Subcutaneous abdominal adipose tissue (tissue), 5 donors: ENCODE measurements around the gene ATP6V1B1.

ENCODE experiments used
- H3K27ac ChIP-seq: one replicate; pipeline ENCODE4 v1.7.0; 2013; ENCODE audit warnings: low read depth, mild to moderate bottlenecking, inconsistent platforms, low read length, moderate library complexity
- H3K27me3 ChIP-seq, 5 donors: one replicate each; pipeline ENCODE4 v1.7.0; 2013; ENCODE audit warnings: low read length in 5 of 5, inconsistent platforms in 1 of 5; ENCODE audit not compliant: control insufficient read depth in 5 of 5, insufficient read depth in 4 of 5
- H3K36me3 ChIP-seq, 5 donors: one replicate each; pipeline ENCODE4 v1.7.0; 2013; ENCODE audit warnings: low read length in 5 of 5; ENCODE audit not compliant: control insufficient read depth in 5 of 5, insufficient read depth in 5 of 5
- H3K4me1 ChIP-seq, 5 donors: one replicate each; pipeline ENCODE4 v1.7.0; 2013; ENCODE audit warnings: low read length in 5 of 5, mild to moderate bottlenecking in 3 of 5, moderate library complexity in 1 of 5; ENCODE audit not compliant: control insufficient read depth in 5 of 5, insufficient read depth in 5 of 5
- H3K4me3 ChIP-seq, 5 donors: one replicate each; pipeline ENCODE4 v1.7.0; 2013; ENCODE audit warnings: low read length in 5 of 5, low read depth in 1 of 5
- H3K9ac ChIP-seq, 5 donors: one replicate each; pipeline ENCODE4 v1.7.0; 2013; ENCODE audit warnings: low read length in 5 of 5, mild to moderate bottlenecking in 4 of 5, moderate library complexity in 3 of 5
- H3K9me3 ChIP-seq, 5 donors: one replicate each; pipeline ENCODE4 v1.7.0; 2013; ENCODE audit warnings: low read length in 5 of 5; ENCODE audit not compliant: control insufficient read depth in 5 of 5
- donor health status: healthy.
- donor health status: healthy.
- donor health status: healthy.
- donor health status: healthy.
- donor health status: healthy.

ATP6V1B1 gene

DNA sequence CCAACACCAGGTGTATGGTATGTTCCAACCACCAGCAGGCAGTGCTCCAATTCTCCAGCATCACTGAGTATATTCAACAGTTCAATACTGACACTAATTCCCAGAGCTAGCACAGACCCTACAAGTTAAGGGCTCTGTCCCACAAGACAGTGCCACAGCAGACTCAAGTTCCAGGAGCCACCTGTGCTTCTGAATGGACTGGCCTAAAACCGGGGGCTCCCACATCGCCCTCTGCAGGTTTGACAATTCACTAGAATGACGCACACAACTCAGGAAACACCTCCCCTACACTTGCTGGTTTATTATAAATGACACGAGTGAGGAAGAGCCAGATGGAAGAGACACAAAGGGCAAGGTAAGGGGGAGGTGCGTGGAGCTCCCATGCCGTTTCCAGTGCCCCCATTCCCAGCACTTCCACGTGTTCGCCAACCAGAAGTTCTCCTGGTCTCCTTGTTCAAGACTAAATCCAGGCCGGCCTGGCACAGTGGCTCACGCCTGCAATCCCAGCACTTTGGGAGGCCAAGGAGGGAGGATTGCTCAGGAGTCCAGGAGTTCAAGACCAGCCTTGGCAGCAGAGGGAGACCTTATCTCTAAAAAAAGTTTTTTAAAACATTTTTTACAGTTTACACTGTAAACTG is 12.2 kb upstream of the ATP6V1B1 start:
- Histone ChIP-seq H3K9ac (no peak overlapping the region), H3K9me3 (no peaks in the 10 kb centered on the region), H3K4me3 (no peak overlapping the region), H3K36me3 (peaks cover 0 to 2% (median 0%) of the 10 kb centered on the region in 5 donors), H3K27me3 (no peaks in the 10 kb centered on the region), H3K27ac (no peak overlapping the region), H3K4me1 (peaks cover 0 to 37% (median 3%) of the 10 kb centered on the region in 5 donors)

DNA sequence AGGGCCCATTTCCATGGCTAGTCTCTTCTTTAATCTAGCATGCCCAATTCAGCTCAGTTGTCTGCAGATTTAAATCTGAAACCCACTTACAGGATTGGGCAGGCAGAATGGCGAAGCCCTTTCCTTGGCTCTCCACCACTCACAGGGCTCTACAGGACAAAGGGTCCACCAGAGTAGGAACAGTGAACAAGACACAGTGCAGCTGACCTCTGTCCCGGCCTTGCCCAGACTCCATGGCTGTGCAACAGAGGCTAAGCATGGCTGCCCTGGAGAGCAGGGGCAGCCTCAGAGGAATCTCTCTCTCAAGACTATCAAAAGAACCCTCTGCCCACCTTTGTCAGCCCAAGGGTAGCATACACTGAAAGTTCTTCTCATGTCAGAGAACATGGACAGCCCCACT is 9.7 kb upstream of the ATP6V1B1 start:
- H3K9me3 ChIP-seq: no peaks in the 10 kb centered on the region
- no peaks in the 10 kb centered on the region for H3K27me3 ChIP-seq
- peaks cover 0 to 2% (median 0%) of the 10 kb centered on the region in 5 donors for H3K36me3 ChIP-seq
- peaks cover 0 to 39% (median 3%) of the 10 kb centered on the region in 5 donors for H3K4me1 ChIP-seq
- H3K27ac ChIP-seq: no peak overlapping the region
- no peak overlapping the region for H3K4me3 ChIP-seq
- no peak overlapping the region for H3K9ac ChIP-seq

DNA sequence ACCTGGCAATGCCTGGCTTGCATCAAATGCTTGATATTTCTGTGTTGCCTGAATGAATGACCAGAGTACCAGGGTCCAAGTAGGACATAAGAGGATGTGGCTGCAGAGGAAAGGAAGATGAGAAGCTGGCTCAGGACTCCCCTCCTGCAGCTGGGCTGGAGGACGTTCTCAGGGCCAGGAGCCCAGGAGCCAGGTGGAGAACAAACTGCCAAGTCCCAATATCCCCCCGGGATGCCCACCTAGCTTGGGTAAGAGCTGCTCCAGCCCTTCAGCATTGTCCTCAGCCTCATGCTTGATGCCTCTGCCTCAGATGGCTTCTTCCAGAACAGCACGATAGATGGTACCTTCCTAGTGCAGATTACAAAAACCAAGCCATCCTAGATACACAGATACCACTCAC is 8.6 kb upstream of the ATP6V1B1 start:
- Histone ChIP-seq H3K9me3 (no peaks in the 10 kb centered on the region), H3K36me3 (peaks cover 0 to 2% (median 0%) of the 10 kb centered on the region in 5 donors), H3K4me3 (no peak overlapping the region), H3K27ac (no peak overlapping the region), H3K4me1 (peaks cover 0 to 29% (median 3%) of the 10 kb centered on the region in 5 donors), H3K9ac (no peak overlapping the region), H3K27me3 (peaks cover 0 to 2% (median 0%) of the 10 kb centered on the region in 5 donors)

- Histone ChIP-seq H3K36me3 (peaks cover 0 to 2% (median 0%) of the 10 kb centered on the region in 5 donors), H3K27me3 (peaks cover 0 to 4% (median 0%) of the 10 kb centered on the region in 5 donors), H3K9ac (no peak overlapping the region), H3K9me3 (no peaks in the 10 kb centered on the region), H3K4me1 (peaks cover 0 to 24% (median 3%) of the 10 kb centered on the region in 5 donors), H3K4me3 (no peak overlapping the region), H3K27ac (no peak overlapping the region)
Measured at GRCh38 chr2:70927641-70928040, 8.1 kb upstream of the ATP6V1B1 start.

DNA sequence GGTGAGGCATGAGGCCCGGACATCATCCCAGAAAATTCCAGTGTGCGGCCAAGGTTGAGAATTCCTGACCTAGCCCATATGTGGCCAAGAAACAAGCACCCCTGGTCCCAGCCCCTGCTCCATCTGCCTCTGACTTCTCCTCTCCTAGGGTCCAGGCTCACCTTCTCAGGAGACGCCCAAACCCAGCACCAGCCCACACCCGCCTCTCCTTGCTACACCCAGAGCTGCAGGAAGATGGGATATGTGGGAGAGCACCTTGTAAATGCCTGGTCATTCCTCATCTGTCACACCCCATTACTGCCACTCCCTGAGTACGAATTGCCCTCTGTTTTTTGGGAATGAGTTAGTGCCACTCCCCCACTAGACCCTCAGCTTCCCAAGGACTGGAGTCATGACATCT is 7.3 kb upstream of the ATP6V1B1 start:
- Histone ChIP-seq H3K9me3 (no peaks in the 10 kb centered on the region), H3K27ac (no peak overlapping the region), H3K4me1 (peaks cover 0 to 24% (median 3%) of the 10 kb centered on the region in 5 donors), H3K4me3 (no peak overlapping the region), H3K9ac (no peak overlapping the region), H3K27me3 (peaks cover 0 to 4% (median 0%) of the 10 kb centered on the region in 5 donors), H3K36me3 (peaks cover 0 to 3% (median 0%) of the 10 kb centered on the region in 5 donors)

GRCh38 chr2:70930371-70931329 is 5.0 kb upstream of the ATP6V1B1 start:
- Histone ChIP-seq H3K4me1 (peaks cover 0 to 13% (median 3%) of the 10 kb centered on the region in 5 donors), H3K4me3 (no peak overlapping the region), H3K9ac (no peak overlapping the region), H3K36me3 (peaks cover 0 to 3% (median 0%) of the 10 kb centered on the region in 5 donors), H3K27me3 (peaks cover 0 to 7% (median 6%) of the 10 kb centered on the region in 5 donors), H3K27ac (no peak overlapping the region), H3K9me3 (no peaks in the 10 kb centered on the region)

- Histone ChIP-seq H3K36me3 (peaks cover 0 to 3% (median 0%) of the 10 kb centered on the region in 5 donors), H3K4me3 (no peak overlapping the region), H3K9ac (no peak overlapping the region), H3K9me3 (no peaks in the 10 kb centered on the region), H3K27me3 (peaks cover 0 to 7% (median 6%) of the 10 kb centered on the region in 5 donors), H3K4me1 (peaks cover 0 to 7% (median 0%) of the 10 kb centered on the region in 5 donors), H3K27ac (no peak overlapping the region)
Measured at GRCh38 chr2:70931376-70932000, 4.2 kb upstream of the ATP6V1B1 start.

GRCh38 chr2:70932631-70933230 is 3.0 kb upstream of the ATP6V1B1 start:
- H3K27ac ChIP-seq: no peak overlapping the region
- peaks cover 0 to 3% (median 0%) of the 10 kb centered on the region in 5 donors for H3K36me3 ChIP-seq
- peaks cover 0 to 9% (median 7%) of the 10 kb centered on the region in 5 donors for H3K27me3 ChIP-seq
- H3K9ac ChIP-seq: no peak overlapping the region
- H3K9me3 ChIP-seq: no peaks in the 10 kb centered on the region
- no peak overlapping the region for H3K4me3 ChIP-seq
- peaks cover 0 to 5% (median 0%) of the 10 kb centered on the region in 5 donors for H3K4me1 ChIP-seq

GRCh38 chr2:70934981-70935380 is 719 bp upstream of the ATP6V1B1 start:
- Histone ChIP-seq H3K27me3 (peaks cover 5 to 15% (median 9%) of the 10 kb centered on the region in 5 donors), H3K9ac (no peak overlapping the region), H3K9me3 (no peaks in the 10 kb centered on the region), H3K36me3 (peaks cover 0 to 3% (median 0%) of the 10 kb centered on the region in 5 donors), H3K27ac (no peak overlapping the region), H3K4me1 (peaks cover 0 to 6% (median 0%) of the 10 kb centered on the region in 5 donors), H3K4me3 (no peak overlapping the region)
